ENCODE data around the gene LCP2. TPM values are rescaled to one million over a fixed set of nuclear protein-coding genes. Genes with fewer than 3 reads are reported as not detected.

Gene LCP2
- total RNA-seq, 1 donor from 2014 or later = 82.9 TPM

DNA sequence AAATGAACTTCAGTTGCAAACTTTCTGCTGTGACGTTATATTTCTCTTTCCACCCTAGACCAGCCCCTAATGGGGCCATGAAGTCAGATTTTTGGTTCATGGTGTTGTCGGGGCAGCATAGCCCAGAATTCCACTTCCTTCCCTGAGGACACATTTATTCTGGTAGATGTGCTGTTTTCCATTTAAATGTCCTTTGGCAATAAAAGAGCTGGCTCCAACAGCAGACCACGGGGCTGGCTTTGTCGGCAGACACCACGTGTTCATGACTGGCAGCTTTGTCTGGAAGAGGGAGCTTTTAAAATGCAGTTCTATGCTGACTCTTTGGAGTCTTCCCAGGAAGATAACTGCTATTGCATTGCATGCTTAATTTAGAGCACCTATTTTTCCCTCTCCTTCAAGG lies 17.6 kb upstream of the LCP2 start:
- TF ChIP-seq, protein P1, sequence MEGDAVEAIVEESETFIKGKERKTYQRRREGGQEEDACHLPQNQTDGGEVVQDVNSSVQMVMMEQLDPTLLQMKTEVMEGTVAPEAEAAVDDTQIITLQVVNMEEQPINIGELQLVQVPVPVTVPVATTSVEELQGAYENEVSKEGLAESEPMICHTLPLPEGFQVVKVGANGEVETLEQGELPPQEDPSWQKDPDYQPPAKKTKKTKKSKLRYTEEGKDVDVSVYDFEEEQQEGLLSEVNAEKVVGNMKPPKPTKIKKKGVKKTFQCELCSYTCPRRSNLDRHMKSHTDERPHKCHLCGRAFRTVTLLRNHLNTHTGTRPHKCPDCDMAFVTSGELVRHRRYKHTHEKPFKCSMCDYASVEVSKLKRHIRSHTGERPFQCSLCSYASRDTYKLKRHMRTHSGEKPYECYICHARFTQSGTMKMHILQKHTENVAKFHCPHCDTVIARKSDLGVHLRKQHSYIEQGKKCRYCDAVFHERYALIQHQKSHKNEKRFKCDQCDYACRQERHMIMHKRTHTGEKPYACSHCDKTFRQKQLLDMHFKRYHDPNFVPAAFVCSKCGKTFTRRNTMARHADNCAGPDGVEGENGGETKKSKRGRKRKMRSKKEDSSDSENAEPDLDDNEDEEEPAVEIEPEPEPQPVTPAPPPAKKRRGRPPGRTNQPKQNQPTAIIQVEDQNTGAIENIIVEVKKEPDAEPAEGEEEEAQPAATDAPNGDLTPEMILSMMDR (IDR thresholded peaks at IDR 0.05) = no peak

DNA sequence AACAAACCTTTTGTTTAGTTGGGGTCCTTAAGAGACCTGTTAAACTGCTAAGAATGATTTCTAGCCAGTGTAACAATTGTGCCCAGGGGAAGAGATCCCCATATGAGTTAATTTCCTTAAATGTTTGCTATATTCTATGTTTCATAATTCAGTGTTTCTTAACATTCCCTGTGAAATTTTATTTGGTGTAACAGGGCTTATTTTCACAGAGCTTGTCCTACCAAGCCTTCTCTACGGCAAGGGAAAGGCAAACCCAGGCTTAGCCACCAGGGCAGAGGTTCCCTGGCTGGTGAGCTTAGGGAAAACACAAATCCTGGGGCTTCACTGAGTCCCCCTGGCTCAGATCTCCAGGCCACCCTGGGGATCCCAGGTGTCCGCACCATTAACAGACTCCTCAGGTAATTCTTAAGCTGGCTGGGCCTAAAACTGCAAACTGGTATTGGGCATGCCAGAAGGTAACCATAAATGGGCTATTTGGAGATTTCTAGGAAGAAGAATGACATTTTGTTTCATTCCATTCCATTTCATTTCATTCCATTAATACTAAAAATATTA lies 17.0 kb upstream of the LCP2 start:
- no peak overlapping the region for H3K4me3 ChIP-seq
- H3K27ac ChIP-seq = peak overlapping the region; percentile 65
- TF ChIP-seq, protein P1 (IDR thresholded peaks at IDR 0.05) = no peak
- no peak for ATAC-seq
- no peaks in the 10 kb centered on the region for H3K36me3 ChIP-seq
- no peaks in the 10 kb centered on the region for H3K27me3 ChIP-seq (ENCODE audit: low read depth)
- intact Hi-C loops (cut with DNase I) = no loop called here
- no peak for DNase-seq
- H3K9me3 ChIP-seq = no peaks in the 10 kb centered on the region
- H3K4me1 ChIP-seq = peaks cover 51% of the 10 kb centered on the region

More for the DNA sequence above, 17.6 kb upstream of the LCP2 start:
- ATAC-seq = peak; percentile 19 to 34
- Histone ChIP-seq H3K4me3 (no peak overlapping the region), H3K36me3 (no peaks in the 10 kb centered on the region), H3K27me3 (ENCODE audit: low read depth) (no peaks in the 10 kb centered on the region), H3K4me1 (peaks cover 46% of the 10 kb centered on the region), H3K9me3 (no peaks in the 10 kb centered on the region), H3K27ac (peak overlapping the region; percentile 65)
- DNase-seq = no peak
- intact Hi-C loops (cut with DNase I) = no loop called here

DNA sequence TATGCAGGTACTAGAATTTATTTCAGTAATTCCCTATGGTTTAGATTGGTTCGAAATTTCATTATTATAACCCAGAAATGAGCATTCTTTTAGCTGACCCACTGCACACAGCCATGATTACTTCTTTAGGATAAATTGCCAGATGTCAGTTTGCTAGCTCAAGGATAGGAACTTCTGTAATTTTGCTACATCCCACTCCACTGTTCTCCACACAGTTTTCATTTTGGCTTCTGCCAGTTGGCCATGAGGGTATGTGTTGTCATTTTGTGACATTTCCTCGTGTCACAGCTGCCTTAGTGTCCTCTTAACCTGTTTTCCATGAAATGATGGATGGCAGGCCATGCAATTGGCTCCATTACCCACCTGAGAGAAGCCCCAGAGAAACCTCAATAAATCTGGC lies 16.2 kb upstream of the LCP2 start:
- Histone ChIP-seq H3K4me3 (no peak overlapping the region), H3K27me3 (ENCODE audit: low read depth) (no peaks in the 10 kb centered on the region), H3K36me3 (no peaks in the 10 kb centered on the region), H3K27ac (no peak overlapping the region), H3K9me3 (no peaks in the 10 kb centered on the region), H3K4me1 (peaks cover 53% of the 10 kb centered on the region)
- DNase-seq (no peak), ATAC-seq (no peak)
- intact Hi-C loops (cut with DNase I) = no loop called here
- TF ChIP-seq, protein P1 (IDR thresholded peaks at IDR 0.05) = no peak

DNA sequence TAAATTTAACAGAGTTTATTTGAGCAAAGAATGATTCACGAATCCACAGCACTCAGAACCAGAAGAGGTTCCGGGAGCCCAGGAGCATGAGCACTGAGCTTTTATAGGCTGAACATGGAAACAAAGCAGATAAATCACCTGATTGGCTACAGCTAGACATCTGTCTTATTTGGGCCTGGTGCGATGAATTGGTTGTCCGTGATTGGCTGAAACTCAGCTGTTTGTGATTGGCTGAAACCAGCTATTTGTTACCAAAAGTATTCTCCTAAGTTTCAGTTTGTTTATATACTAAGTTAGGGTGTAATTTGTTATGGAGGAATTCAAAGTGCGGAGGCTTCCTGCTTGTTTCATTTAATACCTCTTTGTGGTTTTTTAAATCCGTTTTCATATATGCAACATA lies 15.8 kb upstream of the LCP2 start:
- Histone ChIP-seq H3K4me1 (peaks cover 56% of the 10 kb centered on the region), H3K4me3 (no peak overlapping the region), H3K27me3 (ENCODE audit: low read depth) (no peaks in the 10 kb centered on the region), H3K36me3 (no peaks in the 10 kb centered on the region), H3K27ac (no peak overlapping the region), H3K9me3 (no peaks in the 10 kb centered on the region)
- ATAC-seq = no peak
- TF ChIP-seq, protein P1 (IDR thresholded peaks at IDR 0.05) = no peak
- DNase-seq = no peak
- intact Hi-C loops (cut with DNase I) = no loop called here

DNA sequence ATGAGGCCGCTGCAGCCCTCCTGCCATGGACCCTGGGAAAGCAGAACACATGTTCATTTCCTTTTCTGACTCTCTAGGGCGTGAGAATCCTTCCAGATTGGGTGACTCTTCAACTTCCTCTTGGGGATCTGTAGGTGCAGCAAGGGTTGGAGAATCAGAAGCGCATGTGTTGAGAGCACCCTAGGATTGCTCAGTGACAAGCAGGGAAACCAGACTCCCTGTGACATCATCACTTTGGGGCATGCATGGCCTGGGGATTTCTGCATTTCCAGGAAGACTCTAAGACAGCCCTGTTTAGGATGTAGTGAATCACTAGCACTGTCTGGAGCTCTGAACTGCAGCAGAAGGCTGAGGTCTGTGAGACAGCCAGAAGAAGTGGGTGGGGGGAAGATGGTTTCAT lies 15.1 kb upstream of the LCP2 start:
- Histone ChIP-seq H3K9me3 (no peaks in the 10 kb centered on the region), H3K27me3 (ENCODE audit: low read depth) (no peaks in the 10 kb centered on the region), H3K4me1 (peaks cover 63% of the 10 kb centered on the region), H3K36me3 (no peaks in the 10 kb centered on the region), H3K4me3 (peak overlapping the region; percentile 0), H3K27ac (no peak overlapping the region)
- intact Hi-C loops (cut with DNase I) = no loop called here
- ATAC-seq (peak; percentile 63 to 75), DNase-seq (no peak)
- TF ChIP-seq, protein P1 (IDR thresholded peaks at IDR 0.05) = no peak

DNA sequence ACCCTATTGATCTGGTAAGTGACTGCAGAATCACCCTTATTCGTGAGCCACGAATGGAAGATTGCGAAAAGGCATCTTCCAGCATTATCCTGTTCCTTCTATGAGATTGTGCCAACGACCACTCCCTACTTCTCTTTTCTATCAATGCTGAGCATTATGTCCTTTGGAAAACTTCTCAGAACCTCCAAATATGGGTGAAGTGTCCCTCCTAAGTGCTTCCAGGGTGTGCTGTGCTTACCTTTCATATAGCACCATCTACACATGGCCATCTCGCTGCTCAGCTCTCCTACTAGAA lies 14.7 kb upstream of the LCP2 start:
- TF ChIP-seq, protein P1 (IDR thresholded peaks at IDR 0.05) = no peak
- DNase-seq (no peak), ATAC-seq (no peak)
- H3K27ac ChIP-seq = no peak overlapping the region
- no peaks in the 10 kb centered on the region for H3K9me3 ChIP-seq
- peak overlapping the region; percentile 0 for H3K4me3 ChIP-seq
- H3K27me3 ChIP-seq (ENCODE audit: low read depth) = no peaks in the 10 kb centered on the region
- peaks cover 67% of the 10 kb centered on the region for H3K4me1 ChIP-seq
- intact Hi-C loops (cut with DNase I) = no loop called here
- no peaks in the 10 kb centered on the region for H3K36me3 ChIP-seq
